Measurements from ENCODE around the gene WRAP73. TPM values are rescaled to one million over a fixed set of nuclear protein-coding genes. Genes with fewer than 3 reads are reported as not detected.
A peak's percentile ranks its signal among the peaks of the same experiment; 100 is the strongest.

Gene WRAP73
- total RNA-seq, 1 donor from 2014 or later, result 15.6 TPM

DNA sequence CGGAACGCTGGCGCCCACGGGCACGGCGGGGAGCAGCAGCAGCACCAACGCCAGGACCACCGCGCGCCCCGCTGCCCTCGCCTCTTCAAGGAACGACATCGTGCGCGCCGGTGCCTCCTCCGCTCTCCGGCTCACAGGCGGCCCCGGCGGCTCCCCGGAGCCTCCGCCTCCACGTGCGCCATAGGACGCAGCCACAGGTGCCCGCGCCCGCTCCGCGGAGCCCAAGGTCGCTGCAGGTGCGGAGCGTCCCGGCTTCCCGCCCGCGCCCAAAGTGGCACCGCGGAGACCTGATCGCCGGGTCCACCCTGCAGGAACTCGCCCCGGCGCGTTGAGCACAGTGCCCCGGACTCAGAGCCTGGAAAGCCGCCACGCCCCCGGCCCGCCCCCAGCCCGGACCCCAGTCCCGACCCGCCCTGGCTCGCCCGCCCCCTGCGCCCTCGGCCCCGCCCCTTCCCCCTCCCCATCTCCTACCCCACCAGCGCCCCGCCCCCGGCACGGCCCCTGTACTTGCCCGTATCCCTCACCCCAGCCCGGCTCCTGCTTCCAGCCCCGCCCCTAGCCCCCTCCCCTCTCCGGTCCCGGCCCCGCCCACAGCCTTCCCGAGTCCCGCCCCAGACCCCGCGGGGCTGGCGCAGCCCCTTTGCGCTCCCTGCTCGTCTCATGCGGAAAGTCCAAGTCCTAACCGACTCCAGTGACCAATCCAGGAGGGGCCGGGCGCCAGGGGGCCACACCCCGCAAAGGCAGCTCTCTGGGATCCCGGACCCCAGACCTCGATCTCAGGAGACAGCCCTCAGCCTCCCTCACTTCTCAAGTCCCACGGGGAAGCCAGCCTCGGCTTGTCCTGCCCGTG is 38.5 kb downstream of the WRAP73 start, which contains the start of gene MEGF6:
MEGF6 (minus strand) TSS at position 339 of the 850 bp plus-strand sequence; CDS start at position 99, 240 bp downstream.
- H3K27me3 ChIP-seq (ENCODE audit: insufficient read depth, low read length), result peaks cover 27% of the 10 kb centered on the region
- H3K4me3 ChIP-seq (ENCODE audit: insufficient read depth, low read depth, low read length), result peak within 1 kb of the TSS; percentile 23
- no peaks in the 10 kb centered on the region for H4K20me1 ChIP-seq (ENCODE audit: insufficient read depth, low read length)
- Mint-ChIP-seq H3K4me3 (ENCODE audit: unreplicated experiment) (peak within 1 kb of the TSS; percentile 81), H3K4me1 (ENCODE audit: low read depth, unreplicated experiment) (peaks cover 16% of the 10 kb centered on the region), H3K36me3 (ENCODE audit: low read depth, unreplicated experiment) (no peaks in the 10 kb centered on the region), H3K27me3 (ENCODE audit: low read depth, unreplicated experiment) (peaks cover 29% of the 10 kb centered on the region), H3K9me3 (ENCODE audit: unreplicated experiment) (no peaks in the 10 kb centered on the region), H3K27ac (ENCODE audit: unreplicated experiment) (peak within 1 kb of the TSS; percentile 58)
- peak within 1 kb of the TSS; percentile 14 for H3K9ac ChIP-seq (ENCODE audit: low read length)
- TF ChIP-seq CTCF (IDR thresholded peaks at IDR 0.05; ENCODE audit: insufficient read depth, low read depth, low read length) (no peak), EZH2 (IDR thresholded peaks at IDR 0.05; ENCODE audit: insufficient read depth, low read length) (no peak)
- DNase-seq (ENCODE audit: low read depth) (no peak), FAIRE-seq (no peak)
- H2AFZ ChIP-seq (ENCODE audit: low read depth, low read length), result no peak within 1 kb of the TSS
- H3K36me3 ChIP-seq (ENCODE audit: insufficient read depth, low read length), result no peaks in the 10 kb centered on the region
- H3K79me2 ChIP-seq (ENCODE audit: insufficient read depth, low read length), result no peaks in the 10 kb centered on the region
- H3K4me2 ChIP-seq (ENCODE audit: low read length), result peak within 1 kb of the TSS; percentile 68
- no peak within 1 kb of the TSS for H3K27ac ChIP-seq (ENCODE audit: low read depth, low read length)
- H3K4me1 ChIP-seq (ENCODE audit: insufficient read depth, low read length), result peaks cover 28% of the 10 kb centered on the region
- no peaks in the 10 kb centered on the region for H3K9me3 ChIP-seq (ENCODE audit: insufficient read depth, low read depth, low read length)

GRCh38 chr1:3610527-3611169 is 39.3 kb downstream of the WRAP73 start:
- peaks cover 24% of the 10 kb centered on the region for H3K27me3 ChIP-seq (ENCODE audit: insufficient read depth, low read length)
- H3K9me3 ChIP-seq (ENCODE audit: insufficient read depth, low read depth, low read length), result no peaks in the 10 kb centered on the region
- no peaks in the 10 kb centered on the region for H3K36me3 ChIP-seq (ENCODE audit: insufficient read depth, low read length)
- no peaks in the 10 kb centered on the region for H3K79me2 ChIP-seq (ENCODE audit: insufficient read depth, low read length)
- peak overlapping the region; percentile 66 for H3K4me2 ChIP-seq (ENCODE audit: low read length)
- no peaks in the 10 kb centered on the region for H4K20me1 ChIP-seq (ENCODE audit: insufficient read depth, low read length)
- Mint-ChIP-seq H3K4me3 (ENCODE audit: unreplicated experiment) (peak overlapping the region; percentile 81), H3K4me1 (ENCODE audit: low read depth, unreplicated experiment) (peaks cover 16% of the 10 kb centered on the region), H3K36me3 (ENCODE audit: low read depth, unreplicated experiment) (no peaks in the 10 kb centered on the region), H3K27me3 (ENCODE audit: low read depth, unreplicated experiment) (peaks cover 24% of the 10 kb centered on the region), H3K27ac (ENCODE audit: unreplicated experiment) (no peak overlapping the region), H3K9me3 (ENCODE audit: unreplicated experiment) (no peaks in the 10 kb centered on the region)
- H3K9ac ChIP-seq (ENCODE audit: low read length), result no peak overlapping the region
- no peak overlapping the region for H2AFZ ChIP-seq (ENCODE audit: low read depth, low read length)
- H3K27ac ChIP-seq (ENCODE audit: low read depth, low read length), result no peak overlapping the region
- no peak overlapping the region for H3K4me3 ChIP-seq (ENCODE audit: insufficient read depth, low read depth, low read length)
- FAIRE-seq (no peak), DNase-seq (ENCODE audit: low read depth) (no peak)
- TF ChIP-seq CTCF (IDR thresholded peaks at IDR 0.05; ENCODE audit: insufficient read depth, low read depth, low read length), result no peak
- TF ChIP-seq EZH2 (IDR thresholded peaks at IDR 0.05; ENCODE audit: insufficient read depth, low read length), result no peak
- peaks cover 28% of the 10 kb centered on the region for H3K4me1 ChIP-seq (ENCODE audit: insufficient read depth, low read length)
